GM12873 (cell line): ENCODE results near the gene SIRT5.
A peak's percentile ranks its signal among the peaks of the same experiment; 100 is the strongest.

Source experiments
- TF ChIP-seq, protein P1 (sequence below): IDR thresholded peaks from 2 replicates; pipeline ENCODE4 v1.5.1; 2012; ENCODE audit warnings: low read depth, mild to moderate bottlenecking, moderate library complexity, low read length, control low read depth; ENCODE audit not compliant: insufficient read depth; ENCODE audit errors: missing control alignments

Gene SIRT5

GRCh38 chr6:13554929-13555333 is 19.5 kb upstream of the SIRT5 start:
- TF ChIP-seq, protein P1, sequence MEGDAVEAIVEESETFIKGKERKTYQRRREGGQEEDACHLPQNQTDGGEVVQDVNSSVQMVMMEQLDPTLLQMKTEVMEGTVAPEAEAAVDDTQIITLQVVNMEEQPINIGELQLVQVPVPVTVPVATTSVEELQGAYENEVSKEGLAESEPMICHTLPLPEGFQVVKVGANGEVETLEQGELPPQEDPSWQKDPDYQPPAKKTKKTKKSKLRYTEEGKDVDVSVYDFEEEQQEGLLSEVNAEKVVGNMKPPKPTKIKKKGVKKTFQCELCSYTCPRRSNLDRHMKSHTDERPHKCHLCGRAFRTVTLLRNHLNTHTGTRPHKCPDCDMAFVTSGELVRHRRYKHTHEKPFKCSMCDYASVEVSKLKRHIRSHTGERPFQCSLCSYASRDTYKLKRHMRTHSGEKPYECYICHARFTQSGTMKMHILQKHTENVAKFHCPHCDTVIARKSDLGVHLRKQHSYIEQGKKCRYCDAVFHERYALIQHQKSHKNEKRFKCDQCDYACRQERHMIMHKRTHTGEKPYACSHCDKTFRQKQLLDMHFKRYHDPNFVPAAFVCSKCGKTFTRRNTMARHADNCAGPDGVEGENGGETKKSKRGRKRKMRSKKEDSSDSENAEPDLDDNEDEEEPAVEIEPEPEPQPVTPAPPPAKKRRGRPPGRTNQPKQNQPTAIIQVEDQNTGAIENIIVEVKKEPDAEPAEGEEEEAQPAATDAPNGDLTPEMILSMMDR: no peak

DNA sequence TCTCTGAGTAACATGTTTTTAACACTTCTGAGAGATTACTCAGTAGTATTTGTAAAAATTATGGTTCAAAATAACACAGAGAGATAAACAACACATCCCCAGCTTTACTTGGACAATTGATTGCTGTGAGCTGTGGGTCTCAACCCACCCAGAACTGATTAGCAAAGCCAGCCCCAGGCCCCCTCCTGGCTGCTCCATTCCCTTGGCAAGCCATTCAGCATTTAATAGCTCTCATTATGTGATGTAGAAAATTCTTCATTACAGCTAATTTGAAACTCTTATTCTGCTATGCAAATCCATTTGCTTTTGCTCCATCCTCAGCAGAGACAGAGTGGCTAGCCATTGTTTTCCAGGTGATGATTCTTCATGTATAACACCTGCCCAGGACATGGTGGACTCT is 16.6 kb upstream of the SIRT5 start:
- TF ChIP-seq, protein P1: peak; percentile 2

- TF ChIP-seq, protein P1: no peak
These were observed 15.7 kb upstream of the SIRT5 start for GRCh38 chr6:13558718-13559117.

GRCh38 chr6:13559251-13559650 is 15.2 kb upstream of the SIRT5 start:
- TF ChIP-seq, protein P1: no peak

DNA sequence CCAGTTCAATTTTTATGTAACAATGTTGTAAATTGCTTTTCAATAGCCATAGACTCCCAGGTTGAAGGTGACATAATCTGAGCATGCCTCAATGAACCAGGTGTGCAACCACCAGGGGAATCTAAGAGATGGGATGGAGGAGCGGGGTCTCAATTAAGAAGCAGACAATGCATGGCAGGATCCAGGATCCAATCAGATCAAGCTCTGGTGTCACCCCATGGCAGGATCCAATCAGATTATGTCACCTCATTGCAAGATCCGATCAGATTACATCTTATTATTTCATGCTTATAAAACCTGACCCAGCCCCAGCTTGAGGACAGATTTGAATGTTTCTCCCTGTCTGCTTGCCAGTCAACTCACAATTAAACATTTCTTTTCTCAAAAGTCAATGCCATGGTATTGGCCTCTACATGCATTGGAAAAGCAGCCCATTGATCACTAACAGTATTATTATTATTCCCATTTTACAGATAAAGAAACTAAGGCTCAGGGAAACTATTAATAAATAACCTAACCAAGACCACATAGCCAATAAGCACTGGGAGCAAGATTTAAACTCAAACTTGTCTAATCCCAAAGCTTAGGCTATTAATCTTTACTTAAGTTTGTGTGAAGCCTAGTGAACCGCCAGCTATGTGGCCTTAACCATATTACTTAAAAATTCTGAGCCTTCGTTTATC is 14.3 kb upstream of the SIRT5 start:
- TF ChIP-seq, protein P1: no peak

DNA sequence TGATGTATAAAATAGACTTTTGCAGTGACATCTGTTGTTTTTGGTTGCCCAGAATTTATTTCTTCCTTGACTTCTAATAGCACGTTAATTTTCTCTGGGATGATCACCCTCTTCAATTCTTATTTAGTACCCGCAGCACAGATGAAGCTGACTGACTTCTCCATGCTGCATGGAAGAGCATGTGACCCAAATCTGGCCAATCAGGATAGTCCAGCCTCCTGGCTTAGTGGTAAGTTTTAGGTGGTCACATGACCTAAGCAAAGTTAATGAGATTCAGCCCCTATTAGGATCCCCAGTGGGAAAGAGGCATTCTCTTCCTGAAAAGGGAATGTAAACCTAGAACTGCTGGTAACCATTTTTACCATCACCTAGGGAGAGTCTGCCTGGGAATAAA is 13.8 kb upstream of the SIRT5 start:
- TF ChIP-seq, protein P1: no peak

DNA sequence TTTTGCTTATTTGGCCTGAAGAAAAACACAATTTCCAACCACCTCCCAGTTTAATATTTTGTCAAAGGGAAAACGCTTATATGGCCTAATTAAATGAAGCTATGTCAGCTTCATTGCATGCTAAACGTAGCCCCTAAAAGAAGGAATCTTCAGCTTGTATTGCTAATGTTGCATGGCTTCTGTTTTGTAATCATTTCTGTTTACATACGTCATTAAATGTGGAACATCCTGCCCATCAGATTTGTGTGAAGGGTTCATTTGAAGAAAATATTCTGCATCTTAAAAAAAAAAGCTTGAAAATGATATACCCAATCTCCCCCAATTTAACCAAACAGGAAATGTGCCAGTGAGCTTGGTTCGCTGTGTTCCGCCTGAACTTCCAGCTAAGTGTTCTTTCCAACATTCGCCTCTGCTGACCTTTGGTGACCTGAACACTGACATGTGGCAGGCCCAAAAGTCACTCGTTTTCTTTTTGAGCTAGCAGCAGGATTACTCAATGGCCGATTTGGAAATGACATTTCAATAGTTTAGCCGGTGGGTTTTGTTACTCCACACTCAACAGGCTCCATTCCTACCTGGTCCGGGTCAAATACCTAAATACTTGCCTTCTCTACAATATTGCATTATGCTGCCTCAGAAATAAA is 12.7 kb upstream of the SIRT5 start:
- TF ChIP-seq, protein P1: no peak
